ENCODE data around the gene NCOA4.
"Not testable (repeated sequence)": the region's sequence is repeated elsewhere in the genome, so short reads cannot be mapped to it uniquely, and the experiment has no call there.

NCOA4 gene

DNA sequence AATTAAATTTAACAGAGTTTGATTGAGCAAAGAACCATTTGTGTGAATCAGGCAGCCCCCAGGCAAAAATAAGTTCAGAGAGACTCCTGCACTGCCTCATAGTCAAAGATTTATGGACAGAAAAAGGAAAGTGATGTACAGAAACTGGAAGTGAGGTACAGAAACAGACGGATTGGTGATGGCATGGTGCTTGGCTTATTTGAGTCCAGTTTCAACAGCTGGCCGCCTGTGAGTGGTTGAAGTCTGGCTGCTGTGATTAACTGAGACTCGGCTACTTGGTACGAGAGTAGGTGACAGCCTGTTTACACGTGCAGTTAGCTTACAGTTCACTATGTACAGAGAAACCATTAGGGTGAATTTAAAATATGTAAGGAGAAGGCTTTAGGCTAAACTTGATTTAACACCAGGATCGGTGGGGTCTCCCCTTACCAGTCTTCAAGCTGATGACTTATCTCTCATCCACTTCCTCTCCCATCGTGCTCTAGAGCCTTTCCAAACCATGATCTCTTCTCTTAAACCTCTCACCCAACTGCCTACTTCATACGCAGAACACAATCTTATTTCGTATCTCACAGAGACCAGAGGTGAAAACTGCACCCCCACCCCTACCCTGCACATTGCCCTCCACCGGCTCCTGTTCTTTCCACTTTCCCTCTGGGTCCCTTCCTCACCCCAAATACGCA, 20.7 kb upstream of the NCOA4 start:
- Histone ChIP-seq H3K4me1 (ENCODE audit: insufficient read depth, insufficient read length) (peaks cover 7% of the 10 kb centered on the region), H3K36me3 (ENCODE audit: insufficient read depth, insufficient read length, low read length) (no peaks in the 10 kb centered on the region), H3K9me3 (ENCODE audit: insufficient read depth, low read length) (no peaks in the 10 kb centered on the region), H3K27me3 (ENCODE audit: insufficient read depth, insufficient read length) (no peaks in the 10 kb centered on the region), H3K9ac (ENCODE audit: insufficient read length, low read depth) (no peak overlapping the region), H3K4me3 (ENCODE audit: insufficient read length, low read depth) (no peak overlapping the region)
- TF ChIP-seq YY1 (IDR thresholded peaks at IDR 0.05; ENCODE audit: insufficient read depth, insufficient read length), result no peak
- no peak for TF ChIP-seq ZNF274 (IDR thresholded peaks at IDR 0.05; ENCODE audit: low read depth, low read length)
- TF ChIP-seq SUZ12 (IDR thresholded peaks at IDR 0.05; ENCODE audit: extremely low read depth, insufficient read depth, insufficient read length), result no peak
- no peak for DNase-seq (ENCODE audit: low read depth, low spot score)

DNA sequence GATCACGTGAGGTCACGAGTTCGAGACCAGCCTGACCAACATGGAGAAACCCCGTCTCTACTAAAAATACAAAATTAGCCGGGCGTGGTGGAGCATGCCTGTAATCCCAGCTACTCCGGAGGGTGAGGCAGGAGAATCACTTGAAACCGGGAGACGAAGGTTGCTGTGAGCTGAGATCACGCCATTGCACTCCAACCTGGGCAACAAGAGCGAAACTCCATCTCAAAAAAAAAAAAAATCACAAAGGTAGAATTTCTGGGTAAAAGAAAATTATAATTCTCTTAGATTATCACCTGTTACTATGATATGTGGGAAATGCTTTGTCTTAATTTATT, 19.0 kb upstream of the NCOA4 start:
- not testable (repeated sequence) for H3K9me3 ChIP-seq (ENCODE audit: insufficient read depth, low read length); H3K4me3 ChIP-seq (ENCODE audit: insufficient read length, low read depth); H3K9ac ChIP-seq (ENCODE audit: insufficient read length, low read depth); DNase-seq (ENCODE audit: low read depth, low spot score); H3K27me3 ChIP-seq (ENCODE audit: insufficient read depth, insufficient read length); H3K4me1 ChIP-seq (ENCODE audit: insufficient read depth, insufficient read length); H3K36me3 ChIP-seq (ENCODE audit: insufficient read depth, insufficient read length, low read length)

DNA sequence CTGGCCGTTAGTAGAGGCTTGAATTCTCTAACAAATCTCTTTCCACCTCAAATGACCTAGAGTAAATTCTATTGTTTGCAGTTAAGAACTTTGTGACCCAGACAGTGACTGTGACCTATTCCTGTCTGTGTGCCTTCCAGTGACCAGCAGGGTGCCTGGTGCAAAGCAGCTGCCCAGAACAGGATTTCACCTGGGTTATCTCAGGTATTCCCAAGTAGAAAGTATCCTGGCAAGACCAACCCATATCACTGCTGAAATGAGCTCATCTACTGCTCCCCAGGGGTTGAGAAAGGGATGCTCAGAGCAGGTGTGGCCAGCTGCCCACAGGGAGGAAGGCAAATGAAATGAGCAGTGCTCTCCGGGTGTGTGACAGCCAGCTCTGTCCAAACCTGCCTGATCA, 17.7 kb upstream of the NCOA4 start:
- DNase-seq (ENCODE audit: low read depth, low spot score), result no peak
- Histone ChIP-seq H3K4me3 (ENCODE audit: insufficient read length, low read depth) (no peak overlapping the region), H3K9me3 (ENCODE audit: insufficient read depth, low read length) (no peaks in the 10 kb centered on the region), H3K4me1 (ENCODE audit: insufficient read depth, insufficient read length) (peaks cover 2% of the 10 kb centered on the region), H3K36me3 (ENCODE audit: insufficient read depth, insufficient read length, low read length) (no peaks in the 10 kb centered on the region), H3K27me3 (ENCODE audit: insufficient read depth, insufficient read length) (no peaks in the 10 kb centered on the region), H3K9ac (ENCODE audit: insufficient read length, low read depth) (no peak overlapping the region)
- no peak for TF ChIP-seq ZNF274 (IDR thresholded peaks at IDR 0.05; ENCODE audit: low read depth, low read length)
- no peak for TF ChIP-seq SUZ12 (IDR thresholded peaks at IDR 0.05; ENCODE audit: extremely low read depth, insufficient read depth, insufficient read length)
- TF ChIP-seq YY1 (IDR thresholded peaks at IDR 0.05; ENCODE audit: insufficient read depth, insufficient read length), result no peak

- DNase-seq (ENCODE audit: low read depth, low spot score), result no peak
- H3K9ac ChIP-seq (ENCODE audit: insufficient read length, low read depth), result no peak within 1 kb of the TSS
- no peak for TF ChIP-seq YY1 (IDR thresholded peaks at IDR 0.05; ENCODE audit: insufficient read depth, insufficient read length)
- no peak for TF ChIP-seq ZNF274 (IDR thresholded peaks at IDR 0.05; ENCODE audit: low read depth, low read length)
- TF ChIP-seq SUZ12 (IDR thresholded peaks at IDR 0.05; ENCODE audit: extremely low read depth, insufficient read depth, insufficient read length), result no peak
Observed at GRCh38 chr10:46046261-46046660, 15.8 kb upstream of the NCOA4 start, which contains the start of gene MSMB. Gene MSMB (minus strand): TSS chr10:46046269. CDS start chr10:46046237, 32 bp downstream.

GRCh38 chr10:46042527-46042926, 12.1 kb upstream of the NCOA4 start:
- Histone ChIP-seq H3K4me3 (ENCODE audit: insufficient read length, low read depth) (no peak overlapping the region), H3K9ac (ENCODE audit: insufficient read length, low read depth) (no peak overlapping the region), H3K27me3 (ENCODE audit: insufficient read depth, insufficient read length) (no peaks in the 10 kb centered on the region), H3K36me3 (ENCODE audit: insufficient read depth, insufficient read length, low read length) (no peaks in the 10 kb centered on the region), H3K4me1 (ENCODE audit: insufficient read depth, insufficient read length) (no peaks in the 10 kb centered on the region), H3K9me3 (ENCODE audit: insufficient read depth, low read length) (no peaks in the 10 kb centered on the region)
- no peak for TF ChIP-seq YY1 (IDR thresholded peaks at IDR 0.05; ENCODE audit: insufficient read depth, insufficient read length)
- no peak for TF ChIP-seq ZNF274 (IDR thresholded peaks at IDR 0.05; ENCODE audit: low read depth, low read length)
- TF ChIP-seq SUZ12 (IDR thresholded peaks at IDR 0.05; ENCODE audit: extremely low read depth, insufficient read depth, insufficient read length), result no peak
- no peak for DNase-seq (ENCODE audit: low read depth, low spot score)

More at GRCh38 chr10:46046261-46046660, 15.8 kb upstream of the NCOA4 start, which contains the start of gene MSMB:
- Histone ChIP-seq H3K9me3 (ENCODE audit: insufficient read depth, low read length) (no peaks in the 10 kb centered on the region), H3K27me3 (ENCODE audit: insufficient read depth, insufficient read length) (no peaks in the 10 kb centered on the region), H3K36me3 (ENCODE audit: insufficient read depth, insufficient read length, low read length) (no peaks in the 10 kb centered on the region), H3K4me1 (ENCODE audit: insufficient read depth, insufficient read length) (no peaks in the 10 kb centered on the region), H3K4me3 (ENCODE audit: insufficient read length, low read depth) (no peak within 1 kb of the TSS)

GRCh38 chr10:46040004-46040403, 9.6 kb upstream of the NCOA4 start:
- H3K27me3 ChIP-seq (ENCODE audit: insufficient read depth, insufficient read length), result no peaks in the 10 kb centered on the region
- no peaks in the 10 kb centered on the region for H3K36me3 ChIP-seq (ENCODE audit: insufficient read depth, insufficient read length, low read length)
- no peak for DNase-seq (ENCODE audit: low read depth, low spot score)
- no peaks in the 10 kb centered on the region for H3K4me1 ChIP-seq (ENCODE audit: insufficient read depth, insufficient read length)
- TF ChIP-seq YY1 (IDR thresholded peaks at IDR 0.05; ENCODE audit: insufficient read depth, insufficient read length), result no peak
- no peak for TF ChIP-seq SUZ12 (IDR thresholded peaks at IDR 0.05; ENCODE audit: extremely low read depth, insufficient read depth, insufficient read length)
- TF ChIP-seq ZNF274 (IDR thresholded peaks at IDR 0.05; ENCODE audit: low read depth, low read length), result no peak
- H3K9me3 ChIP-seq (ENCODE audit: insufficient read depth, low read length), result no peaks in the 10 kb centered on the region
- H3K4me3 ChIP-seq (ENCODE audit: insufficient read length, low read depth), result no peak overlapping the region
- no peak overlapping the region for H3K9ac ChIP-seq (ENCODE audit: insufficient read length, low read depth)

DNA sequence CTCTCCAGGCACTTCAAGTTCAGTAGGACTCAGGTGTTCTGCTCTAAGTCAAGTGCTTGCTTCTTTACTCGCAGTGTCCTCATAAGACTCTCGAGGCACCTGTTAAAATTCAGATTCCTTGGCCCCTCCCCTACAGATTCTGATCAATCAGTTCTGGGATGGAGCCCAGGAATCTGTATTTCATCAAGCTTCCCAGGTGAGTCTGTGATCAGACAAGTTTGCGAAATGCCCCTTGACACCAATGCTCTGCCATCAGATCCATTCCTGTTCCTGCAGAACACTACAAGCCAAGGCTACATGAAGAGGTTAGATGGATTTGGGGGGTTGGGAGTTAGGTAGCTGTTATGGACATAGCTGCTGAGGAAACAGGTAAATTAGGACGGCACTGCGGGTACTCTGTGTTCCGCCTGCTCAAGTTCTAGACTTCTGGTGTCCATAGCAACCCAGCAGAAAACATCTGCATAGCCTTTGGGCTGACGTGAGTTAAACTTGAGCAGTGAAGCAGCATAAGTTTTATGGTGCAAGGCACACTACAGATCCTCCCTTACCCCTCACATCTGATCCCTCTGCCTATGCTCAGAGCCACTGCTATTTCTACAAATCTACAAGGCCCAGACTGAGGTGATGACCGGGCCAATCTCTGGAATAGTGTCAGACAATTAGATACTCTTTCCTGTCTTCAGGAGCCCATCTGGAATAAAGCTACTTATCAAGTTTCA, 6.8 kb upstream of the NCOA4 start:
- Histone ChIP-seq H3K4me1 (ENCODE audit: insufficient read depth, insufficient read length) (no peaks in the 10 kb centered on the region), H3K9me3 (ENCODE audit: insufficient read depth, low read length) (no peaks in the 10 kb centered on the region), H3K4me3 (ENCODE audit: insufficient read length, low read depth) (no peak overlapping the region), H3K9ac (ENCODE audit: insufficient read length, low read depth) (no peak overlapping the region), H3K27me3 (ENCODE audit: insufficient read depth, insufficient read length) (no peaks in the 10 kb centered on the region), H3K36me3 (ENCODE audit: insufficient read depth, insufficient read length, low read length) (no peaks in the 10 kb centered on the region)
- DNase-seq (ENCODE audit: low read depth, low spot score), result no peak
- TF ChIP-seq ZNF274 (IDR thresholded peaks at IDR 0.05; ENCODE audit: low read depth, low read length) (no peak), YY1 (IDR thresholded peaks at IDR 0.05; ENCODE audit: insufficient read depth, insufficient read length) (no peak), SUZ12 (IDR thresholded peaks at IDR 0.05; ENCODE audit: extremely low read depth, insufficient read depth, insufficient read length) (no peak)

All from NT2/D1 (cell line).